NCI-H446 (cell line): ENCODE measurements around the gene CCDC88B.

ENCODE experiments used
- DNase-seq, 2 experiments: peaks; one replicate each; lab custom pipeline; 2025; lab: John Stamatoyannopoulos, UW

Gene CCDC88B

GRCh38 chr11:64384981-64385944 is 45.3 kb downstream of the CCDC88B start:
- DNase-seq, result no peak

DNA sequence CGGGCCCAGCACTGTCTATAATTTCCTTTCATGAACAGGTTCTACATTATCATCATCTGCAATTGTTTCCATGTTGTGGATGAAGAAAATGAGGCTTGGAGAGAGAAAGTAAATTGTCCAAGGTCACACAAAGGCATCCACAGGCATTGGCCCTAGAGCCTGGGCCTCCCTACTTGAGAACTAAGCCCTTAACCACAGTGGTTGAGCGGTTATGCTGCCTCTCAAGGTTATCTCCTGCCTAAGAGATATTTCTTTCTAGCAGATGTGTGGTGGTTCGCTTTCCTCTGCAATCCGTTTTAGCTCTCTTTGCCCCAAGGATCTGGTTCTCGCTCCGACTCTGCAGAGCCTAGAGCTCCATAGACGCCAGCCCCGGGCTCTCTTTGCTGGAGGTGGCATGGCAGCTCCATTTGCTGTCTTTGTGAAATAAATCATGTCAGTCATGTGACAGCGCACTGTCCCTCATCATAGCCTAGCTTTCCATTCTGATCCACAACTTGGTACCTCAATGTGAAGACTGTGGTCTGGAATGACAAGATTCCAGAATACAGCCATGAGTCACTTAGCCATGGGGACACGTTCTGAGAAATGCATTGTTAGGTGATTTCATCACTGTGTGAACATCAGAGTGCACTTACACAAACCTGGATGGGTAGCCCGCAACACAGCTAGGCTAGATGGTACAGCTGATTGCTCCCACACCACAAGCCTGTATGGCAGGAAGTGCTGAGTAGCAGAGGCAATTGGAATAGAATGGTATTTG is 46.1 kb downstream of the CCDC88B start:
- no peak for DNase-seq

GRCh38 chr11:64387916-64388315 is 47.9 kb downstream of the CCDC88B start:
- no peak for DNase-seq

DNA sequence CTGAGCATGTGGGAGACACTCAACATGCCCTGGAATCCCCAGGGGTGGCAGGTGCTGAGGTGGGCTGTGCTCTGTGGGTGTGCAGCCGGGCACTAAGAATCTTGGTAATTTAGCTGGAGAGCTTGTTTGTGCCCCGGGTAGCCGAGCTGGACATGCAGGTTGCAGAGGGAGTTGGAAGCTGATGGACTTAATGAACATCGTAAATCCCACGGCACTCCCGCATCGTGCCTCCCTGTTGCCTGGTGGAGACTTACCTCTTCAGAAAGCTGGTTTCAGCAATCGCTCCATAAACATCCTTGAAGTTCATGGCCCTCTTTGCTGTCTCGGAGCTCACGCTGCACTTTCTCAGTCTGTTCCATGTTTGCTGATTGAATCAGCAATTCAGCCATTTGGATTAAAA is 48.9 kb downstream of the CCDC88B start:
- DNase-seq, result no peak

GRCh38 chr11:64389851-64390250 is 49.8 kb downstream of the CCDC88B start:
- DNase-seq, result no peak

DNA sequence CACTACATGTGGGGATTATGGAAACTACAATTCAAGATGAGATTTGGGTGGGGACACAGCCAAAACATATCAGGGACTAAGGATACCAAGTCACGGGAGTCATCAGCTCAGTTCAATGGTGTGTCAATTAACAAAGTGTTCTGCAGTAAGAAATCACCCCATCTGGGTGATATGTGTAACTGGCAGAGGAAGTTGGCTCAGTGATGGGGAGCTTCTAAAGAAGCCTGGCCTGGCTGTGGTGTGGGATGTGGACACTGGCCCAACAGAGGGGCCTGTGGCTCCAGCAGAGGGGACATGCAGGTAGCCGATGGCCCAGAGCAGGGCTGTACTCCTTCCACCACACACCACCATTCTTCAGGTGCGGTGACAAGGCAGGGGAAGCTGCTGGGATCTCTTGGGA is 50.6 kb downstream of the CCDC88B start:
- no peak for DNase-seq

- no peak for DNase-seq
Observed at GRCh38 chr11:64391839-64392238, 51.8 kb downstream of the CCDC88B start.

- DNase-seq, result no peak
Observed at GRCh38 chr11:64395545-64396078, 55.6 kb downstream of the CCDC88B start.

GRCh38 chr11:64396079-64396591 is 56.1 kb downstream of the CCDC88B start:
- no peak for DNase-seq

GRCh38 chr11:64400102-64400501 is 60.1 kb downstream of the CCDC88B start:
- DNase-seq, result no peak

DNA sequence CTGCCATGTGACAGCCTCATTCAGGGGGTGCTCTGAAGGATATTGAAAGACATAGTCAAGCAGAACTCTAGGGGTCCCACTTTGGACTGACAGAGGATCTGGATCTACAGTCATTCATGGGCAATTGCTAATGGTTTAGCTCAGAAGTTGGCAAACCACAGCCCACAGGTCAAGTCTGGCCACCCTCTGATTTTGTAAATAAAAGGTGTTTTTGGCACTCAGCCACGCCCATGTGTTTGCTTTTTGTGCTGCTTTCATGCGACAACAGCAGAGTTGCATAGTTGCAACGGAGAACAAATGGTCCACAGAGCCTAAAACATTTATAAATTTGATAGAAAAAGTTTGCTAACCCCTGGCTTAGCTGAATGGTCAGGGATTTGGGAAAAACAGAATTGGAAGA is 60.7 kb downstream of the CCDC88B start:
- DNase-seq, result no peak

DNA sequence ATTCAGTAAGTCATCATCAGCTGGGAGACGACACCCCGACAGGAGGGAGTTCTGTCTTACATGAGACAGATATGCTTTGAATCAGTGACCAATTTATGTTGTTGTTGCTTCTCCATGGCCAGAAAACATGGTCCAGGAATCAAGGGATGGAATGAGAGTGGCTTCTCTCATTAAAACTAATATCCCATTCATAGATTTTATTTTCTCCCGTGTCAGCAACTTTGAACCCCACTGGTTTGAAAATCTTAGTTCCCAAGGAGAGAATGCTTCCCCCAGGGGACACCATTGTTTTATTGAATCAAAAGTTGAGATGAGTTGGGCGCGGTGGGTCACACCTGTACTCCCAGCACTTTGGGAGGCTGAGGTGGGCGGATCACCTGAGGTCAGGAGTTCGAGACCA is 61.8 kb downstream of the CCDC88B start:
- DNase-seq, result no peak

- DNase-seq, result no peak
Observed at GRCh38 chr11:64403106-64403505, 63.1 kb downstream of the CCDC88B start.

DNA sequence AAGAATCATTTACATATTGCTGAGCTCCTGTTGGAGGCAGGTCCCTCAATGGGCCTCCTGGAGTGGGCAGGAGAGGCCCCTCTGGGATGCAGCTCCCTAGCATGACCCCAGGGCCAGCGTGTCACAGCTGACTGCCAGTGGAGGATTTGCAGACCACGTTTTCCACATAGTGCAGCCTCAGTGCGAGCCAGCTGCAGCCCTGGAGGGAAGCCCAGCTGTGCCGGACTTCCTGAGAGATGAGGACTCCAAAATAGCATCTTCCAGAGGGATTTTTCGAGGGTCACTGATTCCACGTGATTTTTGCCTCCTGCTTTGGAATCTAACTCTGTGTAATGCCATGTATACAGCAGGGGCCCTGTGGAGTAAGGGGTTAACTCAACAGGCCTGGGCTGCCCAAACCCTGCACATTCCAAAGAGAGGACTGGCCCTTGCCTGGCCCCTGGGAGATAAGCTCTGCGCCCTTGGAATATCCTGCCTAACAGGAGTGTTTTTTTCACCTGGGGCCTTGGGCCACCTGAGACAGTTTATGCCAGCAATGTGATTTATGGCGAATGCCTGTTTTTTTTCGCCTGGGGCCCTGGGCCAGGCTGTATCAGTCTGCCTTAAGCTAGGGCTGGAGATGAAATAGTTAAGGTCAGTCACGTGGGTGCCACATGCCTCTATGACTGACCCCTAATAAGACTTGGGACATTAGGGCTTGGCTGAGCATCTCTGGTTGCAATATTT is 66.4 kb downstream of the CCDC88B start:
- no peak for DNase-seq
